GM19239 (cell line): ENCODE results near the gene ETV6.
A peak's percentile ranks its signal among the peaks of the same experiment; 100 is the strongest.
"Not testable (repeated sequence)": the region's sequence is repeated elsewhere in the genome, so short reads cannot be mapped to it uniquely, and the experiment has no call there.

ENCODE experiments used
- DNase-seq: peaks from one replicate; pipeline ENCODE4 v3.0.0; 2011; ENCODE audit warnings: low spot score; ENCODE audit not compliant: insufficient read length
- FAIRE-seq: peaks from 2 replicates; lab custom pipeline; 2011; peaks lifted over from hg19 to GRCh38; lab: Jason Lieb, UNC

ETV6 gene

GRCh38 chr12:11666131-11667050 lies 16.9 kb downstream of the ETV6 start:
- FAIRE-seq (no peak), DNase-seq (no peak)

GRCh38 chr12:11667171-11667570 lies 17.7 kb downstream of the ETV6 start:
- DNase-seq (no peak), FAIRE-seq (no peak)

- no peak for FAIRE-seq
- no peak for DNase-seq
Observed at GRCh38 chr12:11668611-11669010, 19.1 kb downstream of the ETV6 start.

- DNase-seq (no peak), FAIRE-seq (no peak)
Observed at GRCh38 chr12:11669348-11669747, 19.9 kb downstream of the ETV6 start.

GRCh38 chr12:11672256-11673191 lies 23.1 kb downstream of the ETV6 start:
- no peak for DNase-seq
- no peak for FAIRE-seq

GRCh38 chr12:11673666-11674461 lies 24.4 kb downstream of the ETV6 start:
- DNase-seq (no peak), FAIRE-seq (no peak)

- FAIRE-seq (no peak), DNase-seq (no peak)
Observed at GRCh38 chr12:11674894-11675390, 25.5 kb downstream of the ETV6 start.

- no peak for DNase-seq
- no peak for FAIRE-seq
Observed at GRCh38 chr12:11676052-11676451, 26.6 kb downstream of the ETV6 start.

- DNase-seq (no peak), FAIRE-seq (no peak)
Observed at GRCh38 chr12:11677093-11677492, 27.6 kb downstream of the ETV6 start.

GRCh38 chr12:11677752-11678151 lies 28.3 kb downstream of the ETV6 start:
- FAIRE-seq, result no peak
- DNase-seq, result no peak

- FAIRE-seq, result no peak
- no peak for DNase-seq
Observed at GRCh38 chr12:11678781-11679180, 29.3 kb downstream of the ETV6 start.

- FAIRE-seq (no peak), DNase-seq (no peak)
Observed at GRCh38 chr12:11681207-11681606, 31.7 kb downstream of the ETV6 start.

- not testable (repeated sequence) for FAIRE-seq, DNase-seq
Observed at GRCh38 chr12:11681695-11682094, 32.2 kb downstream of the ETV6 start.

- FAIRE-seq (no peak), DNase-seq (no peak)
Observed at GRCh38 chr12:11684393-11684792, 34.9 kb downstream of the ETV6 start.

- DNase-seq (no peak), FAIRE-seq (no peak)
Observed at GRCh38 chr12:11684811-11685210, 35.3 kb downstream of the ETV6 start.

GRCh38 chr12:11685316-11685715 lies 35.8 kb downstream of the ETV6 start:
- DNase-seq (no peak), FAIRE-seq (peak; percentile 4)

- FAIRE-seq (no peak), DNase-seq (no peak)
Observed at GRCh38 chr12:11685716-11686115, 36.2 kb downstream of the ETV6 start.

GRCh38 chr12:11686120-11686519 lies 36.6 kb downstream of the ETV6 start:
- FAIRE-seq (no peak), DNase-seq (no peak)

GRCh38 chr12:11687528-11687927 lies 38.1 kb downstream of the ETV6 start:
- FAIRE-seq (no peak), DNase-seq (no peak)

GRCh38 chr12:11688379-11688778 lies 38.9 kb downstream of the ETV6 start:
- DNase-seq (no peak), FAIRE-seq (no peak)
